ENCODE data around the gene MMP3. TPM values are rescaled to one million over a fixed set of nuclear protein-coding genes. Genes with fewer than 3 reads are reported as not detected.

MMP3 gene
- total RNA-seq, result 0.78 and 5.9 TPM in 2 replicates

DNA sequence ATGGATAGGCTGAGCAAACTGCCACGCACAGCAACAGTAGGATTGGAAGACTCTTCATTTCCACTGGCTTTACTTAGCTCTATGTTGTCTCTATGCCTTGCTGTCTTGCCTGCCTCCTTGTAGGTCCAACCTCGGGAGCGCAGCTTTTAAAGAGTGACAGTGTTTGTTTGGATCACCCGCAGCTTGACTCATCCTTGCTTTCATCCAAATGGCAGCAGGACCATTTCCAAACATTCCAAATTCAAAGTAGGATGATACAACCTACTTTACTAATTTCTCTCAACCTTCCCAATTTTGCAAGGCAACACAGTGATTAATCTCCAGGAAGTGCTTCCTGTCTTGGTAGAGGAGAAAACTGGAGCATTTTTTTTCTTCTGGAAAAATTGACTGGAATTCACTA is at the start of gene MMP3:
TSS of gene MMP3 (minus strand) at position 121 of the 400 bp plus-strand sequence. CDS start at position 58, 63 bp downstream.

DNA sequence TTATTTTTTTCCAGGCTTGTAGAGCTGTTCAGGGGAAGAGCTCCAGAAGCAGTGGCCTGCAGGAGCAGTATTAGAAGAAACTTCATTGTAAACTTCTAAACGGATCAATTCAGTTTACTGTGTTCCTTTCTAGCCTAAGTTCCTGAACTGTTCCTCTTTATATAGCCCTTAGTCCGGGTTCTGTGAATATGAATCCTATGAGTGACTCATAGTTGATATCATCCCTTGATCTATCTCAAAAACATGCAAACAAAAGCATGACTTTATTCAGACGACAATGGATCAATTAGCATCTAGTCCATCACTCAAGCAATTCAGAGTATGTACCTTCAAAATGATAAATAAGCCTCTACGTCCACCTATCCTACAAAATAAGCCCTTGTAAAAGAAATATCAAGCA is 31.4 kb upstream of the MMP3 start, which contains the start of gene MMP12:
TSS of gene MMP12 (minus strand) at position 131 of the 400 bp plus-strand sequence. CDS start at position 86, 45 bp downstream.

DNA sequence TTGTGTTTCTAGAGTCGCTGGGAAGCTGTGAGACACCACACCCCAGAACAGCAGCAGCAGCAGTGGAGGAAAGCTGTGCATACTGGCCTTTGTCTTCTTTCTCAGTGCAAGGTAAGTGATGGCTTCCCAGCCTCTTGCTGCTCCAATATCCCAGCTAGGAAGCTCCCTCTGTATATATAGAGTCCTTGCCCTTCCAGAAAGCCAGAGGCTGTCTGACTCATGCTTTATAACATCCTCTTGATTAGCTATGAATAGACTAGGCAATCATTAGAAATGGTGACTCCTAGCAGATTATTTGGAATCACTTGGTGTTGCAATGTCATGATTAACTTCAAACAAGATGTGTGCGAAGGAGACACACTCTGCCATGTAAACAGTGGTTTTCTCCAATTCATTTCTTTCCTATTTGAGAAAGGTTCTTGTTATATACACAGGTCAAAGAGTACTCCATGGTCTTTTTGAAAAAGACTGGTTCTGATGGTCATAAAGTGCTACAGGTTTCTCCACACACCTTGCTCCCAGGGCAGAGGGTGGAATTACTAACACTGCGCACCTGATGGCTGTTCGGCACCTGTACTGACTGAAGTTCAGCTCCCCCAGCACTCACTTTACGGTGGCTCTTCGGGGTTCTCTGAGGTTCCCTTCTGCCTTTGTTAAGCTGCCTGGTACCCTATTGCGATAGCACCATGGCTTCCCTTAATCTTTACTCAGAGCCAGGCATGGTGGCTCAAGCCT is 45.2 kb downstream of the MMP3 start, which contains the start of gene MMP1:
TSS of gene MMP1 (minus strand) at position 149 of the 735 bp plus-strand sequence. CDS start at position 81, 68 bp downstream.

Other genes with a start within 250 kb of the MMP3 start
- gene MMP20, start 218.3 kb downstream of the MMP3 start, total RNA-seq, result not detected in 2 replicates
- gene MMP27, start 137.8 kb downstream of the MMP3 start, total RNA-seq, result not detected in 2 replicates
- 0.11 TPM in 1 of 2 replicates, not detected in the other for gene MMP8, start 118.7 kb downstream of the MMP3 start, total RNA-seq
- 1.8 and 25.9 TPM in 2 replicates for gene MMP10, start 63.0 kb downstream of the MMP3 start, total RNA-seq
- 30.6 and 57.7 TPM in 2 replicates for gene MMP1, start 45.4 kb downstream of the MMP3 start, total RNA-seq
- not detected in 2 replicates for gene MMP12, start 31.4 kb upstream of the MMP3 start, total RNA-seq
- gene MMP13, start 112.1 kb upstream of the MMP3 start, total RNA-seq, result 0.16 TPM in 1 of 2 replicates, not detected in the other
- 97.6 and 134 TPM in 2 replicates for gene DCUN1D5, start 248.6 kb upstream of the MMP3 start, total RNA-seq

Data from hair follicular keratinocyte (primary cell).